GM12878 (cell line): ENCODE data around the gene GPR108. TPM values are rescaled to one million over a fixed set of nuclear protein-coding genes. Genes with fewer than 3 reads are reported as not detected.

ENCODE experiments used
- FOXK2 ChIP-seq: fragments of 450-650 bp; IDR thresholded peaks from 2 replicates; pipeline ENCODE4 v1.6.1; 2017; ENCODE audit warnings: mild to moderate bottlenecking, moderate library complexity
- LARP7 ChIP-seq: fragments of 450-650 bp; IDR thresholded peaks from 2 replicates; pipeline ENCODE4 v1.6.1; 2017; ENCODE audit warnings: mild to moderate bottlenecking
- MTA3 ChIP-seq: IDR thresholded peaks from 2 replicates; pipeline ENCODE4 v1.6.1; 2012; ENCODE audit warnings: low read length, inconsistent platforms, borderline replicate concordance
- NRF1 ChIP-seq: conservative IDR thresholded peaks from 2 replicates; pipeline ENCODE4 v1.6.1; 2011; ENCODE audit warnings: mild to moderate bottlenecking, low read depth, low read length, improper control_type of control experiment
- PAX5 ChIP-seq: IDR thresholded peaks from 2 replicates; pipeline ENCODE4 v1.6.1; 2011; ENCODE audit warnings: low read depth, low read length, borderline replicate concordance
- SMAD1 ChIP-seq: fragments of 450-650 bp; IDR thresholded peaks from 2 replicates; pipeline ENCODE4 v1.6.1; 2018; ENCODE audit warnings: mild to moderate bottlenecking, low read depth; ENCODE audit not compliant: partially characterized antibody
- SPI1 ChIP-seq: IDR thresholded peaks from 2 replicates; pipeline ENCODE4 v1.6.1; 2011; ENCODE audit warnings: low read depth, mild to moderate bottlenecking, low read length, moderate library complexity, borderline replicate concordance; ENCODE audit not compliant: insufficient read depth
- TARDBP ChIP-seq: IDR thresholded peaks from 2 replicates; pipeline ENCODE4 v1.6.1; 2016; ENCODE audit warnings: borderline replicate concordance
- USF1 ChIP-seq: IDR thresholded peaks from 2 replicates; pipeline ENCODE4 v1.6.1; 2011; ENCODE audit warnings: borderline replicate concordance, low read depth, mild to moderate bottlenecking, moderate library complexity, mixed read lengths, low read length; ENCODE audit not compliant: insufficient read depth; ENCODE audit errors: extremely low read length
- ZNF384 ChIP-seq: IDR thresholded peaks from 2 replicates; pipeline ENCODE4 v1.6.1; 2012; ENCODE audit warnings: low read depth, mild to moderate bottlenecking, low read length, improper control_type of control experiment, borderline replicate concordance
- polyA plus RNA-seq, 11 experiments: library from polyadenylated mRNA; depleted of rRNA in 4 of 11; unstranded in 6 of 11; stranded (reverse) in 5 of 11; fragments of >200 nt; fragmentation: Nextera tagmentation in 4 of 11; fragmentation: Illumina TruSeq in 1 of 11; extraction: Ambion mirVana in 4 of 11; extraction: Trizol in 1 of 11; gene quantifications; 1 replicate in 1 of 11; 2 replicates in 10 of 11; pipeline versions ENCODE4 v1.2.1 to v1.2.3, GENCODE V29; 2011 to 2016; ENCODE audit warnings: inconsistent platforms in 2 of 11, missing spikeins in 2 of 11, low read depth in 1 of 11
- total RNA-seq, 4 experiments: library from RNA; depleted of rRNA in 3 of 4; stranded (reverse); fragments of >200 nt in 3 of 4; fragmentation: Illumina TruSeq in 1 of 4; extraction: Trizol in 1 of 4; gene quantifications; 2 replicates each; pipeline versions ENCODE4 v1.2.1 to v1.2.3, GENCODE V29; 2013 to 2021

Gene GPR108
- total and polyA plus RNA-seq, 10 of the 15 experiments (the other 5 are each of a cell fraction or from before 2014, with no cell fraction given) = 4.4 to 87.2 (median 57.1) TPM

GRCh38 chr19:6736169-6736916, 1.0 kb downstream of the GPR108 start (continued):
- TF ChIP-seq NRF1 (no peak), SPI1 (no peak), ZNF384 (no peak), USF1 (peak; percentile 48), PAX5 (peak; percentile 10; the same call in 1 of the 2 replicates), TARDBP (no peak), MTA3 (no peak), FOXK2 (peak; percentile 25; the same call in 1 of the 2 replicates), LARP7 (peak; percentile 42; the same call in 1 of the 2 replicates), SMAD1 (no peak)
- TF ChIP-seq, all 136 proteins: peak for 49
